ENCODE measurements around the gene OSTN.

GRCh38 chr3:191236646-191237045 lies 37.6 kb downstream of the OSTN start:
- TF ChIP-seq, protein P1, sequence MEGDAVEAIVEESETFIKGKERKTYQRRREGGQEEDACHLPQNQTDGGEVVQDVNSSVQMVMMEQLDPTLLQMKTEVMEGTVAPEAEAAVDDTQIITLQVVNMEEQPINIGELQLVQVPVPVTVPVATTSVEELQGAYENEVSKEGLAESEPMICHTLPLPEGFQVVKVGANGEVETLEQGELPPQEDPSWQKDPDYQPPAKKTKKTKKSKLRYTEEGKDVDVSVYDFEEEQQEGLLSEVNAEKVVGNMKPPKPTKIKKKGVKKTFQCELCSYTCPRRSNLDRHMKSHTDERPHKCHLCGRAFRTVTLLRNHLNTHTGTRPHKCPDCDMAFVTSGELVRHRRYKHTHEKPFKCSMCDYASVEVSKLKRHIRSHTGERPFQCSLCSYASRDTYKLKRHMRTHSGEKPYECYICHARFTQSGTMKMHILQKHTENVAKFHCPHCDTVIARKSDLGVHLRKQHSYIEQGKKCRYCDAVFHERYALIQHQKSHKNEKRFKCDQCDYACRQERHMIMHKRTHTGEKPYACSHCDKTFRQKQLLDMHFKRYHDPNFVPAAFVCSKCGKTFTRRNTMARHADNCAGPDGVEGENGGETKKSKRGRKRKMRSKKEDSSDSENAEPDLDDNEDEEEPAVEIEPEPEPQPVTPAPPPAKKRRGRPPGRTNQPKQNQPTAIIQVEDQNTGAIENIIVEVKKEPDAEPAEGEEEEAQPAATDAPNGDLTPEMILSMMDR (IDR thresholded peaks at IDR 0.05) = no peak
- no peak for TF ChIP-seq POLR2A (IDR thresholded peaks at IDR 0.05)
